Measurements from ENCODE around the gene FBXO39. TPM values are rescaled to one million over a fixed set of nuclear protein-coding genes. Genes with fewer than 3 reads are reported as not detected.

FBXO39 gene
- total RNA-seq, 1 donor from 2014 or later, result 0.49 TPM

DNA sequence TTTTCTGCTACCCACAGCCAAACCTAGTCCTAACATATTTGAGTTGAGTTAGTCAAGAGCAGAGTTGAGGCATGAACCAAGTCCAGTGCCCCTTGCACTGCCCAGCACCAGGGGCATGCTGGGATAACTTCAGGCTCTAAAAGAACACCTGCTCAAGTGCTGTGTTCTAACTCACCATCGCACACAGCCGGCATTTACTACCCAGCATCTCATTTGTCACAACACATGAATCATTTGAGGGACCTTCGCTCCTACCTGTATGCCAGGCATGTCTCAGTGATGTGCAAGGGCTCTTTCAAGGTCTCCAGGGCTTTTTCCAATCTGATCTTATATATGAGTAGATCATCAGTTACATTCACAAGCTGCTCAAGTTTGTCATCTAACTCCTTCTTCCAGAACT, 42.9 kb downstream of the FBXO39 start:
- Histone ChIP-seq H3K27ac (no peak overlapping the region), H3K9me3 (no peaks in the 10 kb centered on the region), H3K27me3 (no peaks in the 10 kb centered on the region), H3K4me3 (no peak overlapping the region), H3K36me3 (no peaks in the 10 kb centered on the region), H3K4me1 (no peaks in the 10 kb centered on the region)
- intact Hi-C loops (cut with DNase I), result no loop called here
- DNase-seq (no peak), ATAC-seq (no peak)
- TF ChIP-seq, protein P1, sequence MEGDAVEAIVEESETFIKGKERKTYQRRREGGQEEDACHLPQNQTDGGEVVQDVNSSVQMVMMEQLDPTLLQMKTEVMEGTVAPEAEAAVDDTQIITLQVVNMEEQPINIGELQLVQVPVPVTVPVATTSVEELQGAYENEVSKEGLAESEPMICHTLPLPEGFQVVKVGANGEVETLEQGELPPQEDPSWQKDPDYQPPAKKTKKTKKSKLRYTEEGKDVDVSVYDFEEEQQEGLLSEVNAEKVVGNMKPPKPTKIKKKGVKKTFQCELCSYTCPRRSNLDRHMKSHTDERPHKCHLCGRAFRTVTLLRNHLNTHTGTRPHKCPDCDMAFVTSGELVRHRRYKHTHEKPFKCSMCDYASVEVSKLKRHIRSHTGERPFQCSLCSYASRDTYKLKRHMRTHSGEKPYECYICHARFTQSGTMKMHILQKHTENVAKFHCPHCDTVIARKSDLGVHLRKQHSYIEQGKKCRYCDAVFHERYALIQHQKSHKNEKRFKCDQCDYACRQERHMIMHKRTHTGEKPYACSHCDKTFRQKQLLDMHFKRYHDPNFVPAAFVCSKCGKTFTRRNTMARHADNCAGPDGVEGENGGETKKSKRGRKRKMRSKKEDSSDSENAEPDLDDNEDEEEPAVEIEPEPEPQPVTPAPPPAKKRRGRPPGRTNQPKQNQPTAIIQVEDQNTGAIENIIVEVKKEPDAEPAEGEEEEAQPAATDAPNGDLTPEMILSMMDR (IDR thresholded peaks at IDR 0.05), result no peak

DNA sequence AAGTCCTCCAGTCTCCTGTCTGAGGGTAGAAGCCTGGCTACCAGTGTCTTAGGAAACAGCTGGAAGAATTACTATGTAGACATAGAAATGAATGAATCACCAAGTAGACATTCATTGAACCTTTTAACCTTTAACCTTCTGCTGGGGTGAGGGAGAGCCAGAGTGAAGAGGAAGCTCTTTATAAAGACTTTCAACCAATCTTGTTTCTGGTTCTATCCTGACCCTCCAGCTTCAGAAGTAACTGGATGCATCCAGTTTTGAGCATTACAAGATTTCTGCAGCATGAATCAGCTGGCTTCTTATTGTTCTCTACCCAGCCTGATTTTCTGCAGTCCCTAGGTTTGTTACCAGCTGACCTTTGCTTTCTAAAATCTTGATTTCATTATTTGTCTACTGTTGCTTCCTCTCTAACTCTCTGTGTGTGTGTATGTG, 47.0 kb downstream of the FBXO39 start:
- DNase-seq (no peak), ATAC-seq (peak; percentile 36)
- Histone ChIP-seq H3K27ac (no peak overlapping the region), H3K4me3 (no peak overlapping the region), H3K9me3 (no peaks in the 10 kb centered on the region), H3K36me3 (no peaks in the 10 kb centered on the region), H3K27me3 (peaks cover 1% of the 10 kb centered on the region), H3K4me1 (no peaks in the 10 kb centered on the region)
- TF ChIP-seq, protein P1 (IDR thresholded peaks at IDR 0.05), result no peak
- intact Hi-C loops (cut with DNase I), result no loop called here

DNA sequence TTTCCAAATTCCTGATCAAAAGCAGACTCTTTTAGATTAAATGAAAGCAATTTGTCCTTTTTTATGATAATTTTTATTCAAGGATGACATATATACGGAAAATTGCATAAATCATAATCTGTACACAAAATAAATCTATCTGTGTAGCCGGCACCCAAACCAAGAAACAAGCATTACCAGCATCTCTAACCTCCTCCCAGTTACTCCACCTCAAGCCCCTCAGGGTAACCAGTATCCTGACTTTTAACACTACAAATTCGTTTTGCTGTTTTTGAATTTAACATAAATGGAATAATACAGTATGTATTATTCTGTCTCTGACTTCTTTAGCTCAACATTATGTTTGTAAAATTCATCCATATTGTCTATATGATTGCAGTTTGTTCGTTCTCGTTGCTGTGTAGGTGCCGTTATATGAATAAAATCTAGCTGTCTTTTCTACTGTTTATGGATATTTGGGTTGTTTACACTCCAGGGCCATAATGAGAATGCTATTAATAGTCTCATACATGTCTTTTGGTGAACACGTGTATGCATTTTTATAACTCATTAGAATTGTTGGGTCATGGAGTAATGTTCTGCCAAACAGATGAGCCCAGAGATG, 54.5 kb downstream of the FBXO39 start:
- H3K4me1 ChIP-seq, result peaks cover 8% of the 10 kb centered on the region
- no peak for ATAC-seq
- no peaks in the 10 kb centered on the region for H3K36me3 ChIP-seq
- intact Hi-C loops (cut with DNase I), result no loop called here
- no peak for DNase-seq
- peaks cover 52% of the 10 kb centered on the region for H3K27me3 ChIP-seq
- TF ChIP-seq, protein P1 (IDR thresholded peaks at IDR 0.05), result no peak
- no peaks in the 10 kb centered on the region for H3K9me3 ChIP-seq
- H3K4me3 ChIP-seq, result no peak overlapping the region
- H3K27ac ChIP-seq, result no peak overlapping the region

DNA sequence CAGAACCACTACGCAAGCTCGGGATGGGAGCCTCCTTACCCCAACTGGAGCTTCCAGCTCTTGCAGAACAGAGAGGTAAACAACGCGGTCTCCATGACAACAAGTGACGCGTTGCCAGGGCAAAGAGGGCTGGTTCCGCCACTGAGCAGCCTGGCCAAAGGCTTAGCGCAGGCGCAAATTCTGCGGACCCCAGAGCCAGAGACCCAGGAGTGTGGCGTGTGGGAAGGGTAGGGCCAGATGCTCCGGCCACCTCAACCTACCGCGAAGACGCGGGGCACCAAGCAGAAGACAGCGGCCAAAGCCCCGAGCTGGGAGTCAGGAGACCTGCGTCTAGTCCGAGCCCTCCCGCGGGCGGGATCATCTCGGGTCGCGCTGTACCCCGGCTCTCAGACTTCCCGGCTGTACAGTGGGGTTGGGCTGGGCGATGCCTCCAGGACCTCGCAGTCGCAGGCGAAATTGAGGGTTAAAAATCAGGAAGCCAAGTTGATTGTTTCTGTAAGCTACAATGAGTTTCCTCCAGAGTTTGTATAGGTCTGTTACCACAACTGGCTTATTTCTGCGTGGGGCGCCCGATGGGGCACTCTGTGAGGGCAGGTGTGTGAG, 55.7 kb downstream of the FBXO39 start, which contains the start of gene TEKT1:
Gene TEKT1 (minus strand): TSS at position 69 of the 603 bp plus-strand sequence. CDS start 1,353 bp downstream, outside the sequence.
- intact Hi-C loops (cut with DNase I), result no loop called here
- peak; percentile 96 for ATAC-seq
- no peaks in the 10 kb centered on the region for H3K9me3 ChIP-seq
- H3K36me3 ChIP-seq, result no peaks in the 10 kb centered on the region
- H3K27me3 ChIP-seq, result peaks cover 62% of the 10 kb centered on the region
- no peak within 1 kb of the TSS for H3K27ac ChIP-seq
- DNase-seq, result peak; percentile 87
- TF ChIP-seq, protein P1 (IDR thresholded peaks at IDR 0.05), result no peak
- peak within 1 kb of the TSS; percentile 34 for H3K4me3 ChIP-seq
- peaks cover 8% of the 10 kb centered on the region for H3K4me1 ChIP-seq

Other genes with a start within 250 kb of the FBXO39 start
- gene PITPNM3, start 219.7 kb upstream of the FBXO39 start, total RNA-seq, result 15.6 TPM
- 18.3 TPM for gene KIAA0753, start 135.5 kb upstream of the FBXO39 start, total RNA-seq
- 44.6 TPM for gene TXNDC17, start 135.2 kb upstream of the FBXO39 start, total RNA-seq
- 17.4 TPM for gene MED31, start 124.6 kb upstream of the FBXO39 start, total RNA-seq
- 1.3 TPM for gene C17orf100, start 124.5 kb upstream of the FBXO39 start, total RNA-seq
- not detected for gene SLC13A5, start 62.8 kb upstream of the FBXO39 start, total RNA-seq
- gene XAF1, start 20.2 kb upstream of the FBXO39 start, total RNA-seq, result 89.0 TPM
- not detected for gene TEKT1, start 55.5 kb downstream of the FBXO39 start, total RNA-seq
- gene ALOX12, start 219.8 kb downstream of the FBXO39 start, total RNA-seq, result 0.17 TPM
- 284 TPM for gene RNASEK, start 236.4 kb downstream of the FBXO39 start, total RNA-seq
- 42.6 TPM for gene BCL6B, start 246.8 kb downstream of the FBXO39 start, total RNA-seq